CD4-positive, alpha-beta memory T cell (primary cell): ENCODE measurements around the gene ADGRB2. TPM values are rescaled to one million over a fixed set of nuclear protein-coding genes. Genes with fewer than 3 reads are reported as not detected.

Experiments used
- CTCF ChIA-PET: fragments of 350-600 bp; sonication (Branson Sonifier 250); formaldehyde crosslinking; loops from one replicate; lab custom pipeline; 2021; ENCODE audit warnings: inconsistent platforms; ENCODE audit not compliant: partially characterized antibody; lab: Charles Lee
- POLR2A ChIA-PET: fragments of 350-600 bp; sonication (Branson Sonifier 250); formaldehyde crosslinking; loops from one replicate; lab custom pipeline; 2021; ENCODE audit not compliant: partially characterized antibody; lab: Charles Lee
- DNase-seq, 5 donors: peaks; one replicate each; pipeline versions ENCODE4 v3.0.0 to v3.0.0-alpha.2; 2020 to 2022; ENCODE audit warnings: mixed read lengths in 1 of 5
- H3K27ac ChIP-seq: one replicate; pipeline ENCODE4 v1.7.0; 2013; ENCODE audit warnings: low read depth, low read length
- H3K27me3 ChIP-seq: 2 replicates; pipeline ENCODE4 v1.7.0; 2013; ENCODE audit warnings: mild to moderate bottlenecking, low read length, moderate library complexity; ENCODE audit not compliant: insufficient read depth
- H3K36me3 ChIP-seq: 2 replicates; pipeline ENCODE4 v1.7.0; 2013; ENCODE audit warnings: mild to moderate bottlenecking, low read length, moderate library complexity; ENCODE audit not compliant: insufficient read depth
- H3K4me1 ChIP-seq: 2 replicates; pipeline ENCODE4 v1.7.0; 2013; ENCODE audit warnings: mild to moderate bottlenecking, low read length, moderate library complexity; ENCODE audit not compliant: insufficient read depth
- H3K4me3 ChIP-seq, 2 donors: one replicate each; pipeline ENCODE4 v1.7.0; 2013; ENCODE audit warnings: low read length in 2 of 2, mild to moderate bottlenecking in 1 of 2
- H3K9me3 ChIP-seq, 2 donors: one replicate each; pipeline ENCODE4 v1.7.0; 2013; ENCODE audit warnings: low read length in 2 of 2, control low read depth in 1 of 2; ENCODE audit not compliant: control insufficient read depth in 1 of 2
- H3K27ac Mint-ChIP-seq, 7 donors: one replicate each; pipeline ENCODE4 v1.8.0; 2020 to 2021; ENCODE audit warnings: mixed read lengths in 7 of 7, mild to moderate bottlenecking in 6 of 7, inconsistent platforms in 3 of 7, moderate library complexity in 3 of 7
- H3K27me3 Mint-ChIP-seq, 2 donors: one replicate each; pipeline ENCODE4 v1.8.0; 2020 to 2021; ENCODE audit warnings: mixed read lengths in 2 of 2
- H3K36me3 Mint-ChIP-seq, 2 donors: one replicate each; pipeline ENCODE4 v1.8.0; 2020 to 2021; ENCODE audit warnings: mixed read lengths in 2 of 2, inconsistent platforms in 1 of 2, mild to moderate bottlenecking in 1 of 2
- H3K4me1 Mint-ChIP-seq, 4 donors: one replicate each; pipeline ENCODE4 v1.8.0; 2020 to 2021; ENCODE audit warnings: mixed read lengths in 4 of 4, mild to moderate bottlenecking in 1 of 4
- H3K4me3 Mint-ChIP-seq, 8 donors: one replicate each; pipeline ENCODE4 v1.8.0; 2020 to 2021; ENCODE audit warnings: mixed read lengths in 8 of 8, mild to moderate bottlenecking in 7 of 8, moderate library complexity in 6 of 8, inconsistent platforms in 3 of 8
- H3K9me3 Mint-ChIP-seq, 8 donors: one replicate each; pipeline ENCODE4 v1.8.0; 2020 to 2021; ENCODE audit warnings: mixed read lengths in 8 of 8, mild to moderate bottlenecking in 5 of 8, inconsistent platforms in 3 of 8, moderate library complexity in 1 of 8
- intact Hi-C: fragments of 100-400 bp; cut with micrococcal nuclease; formaldehyde crosslinking; loops from one replicate; pipeline ENCODE4 v1.15.1; 2023
- microRNA-seq: library from miRNA; unstranded; fragments of <30 nt; microRNA quantifications from one replicate; pipeline ENCODE4 v1.2.0, GENCODE V29; 2021; ENCODE audit warnings: borderline replicate concordance, borderline number of aligned reads, borderline microRNAs expressed, mixed read lengths
- polyA plus RNA-seq, 2 donors: library from polyadenylated mRNA; unstranded; fragments of 300-500 nt; fragmentation: Illumina TruSeq; gene quantifications; one replicate each; pipeline ENCODE4 v1.2.3, GENCODE V29; 2021
- total RNA-seq, 2 experiments: library from RNA; stranded (reverse); gene quantifications; one replicate each; pipeline ENCODE4 v1.2.3, GENCODE V29; 2021

Gene ADGRB2
- total and polyA plus RNA-seq, 4 experiments from 2014 or later, result 0.55 to 2.0 (median 1.5) TPM; not detected in 1

GRCh38 chr1:31679676-31680230, 84.4 kb downstream of the ADGRB2 start:
- Histone ChIP-seq H3K9me3 (no peaks in the 10 kb centered on the region), H3K4me3 (no peak overlapping the region), H3K4me1 (no peaks in the 10 kb centered on the region), H3K27ac (no peak overlapping the region), H3K27me3 (peaks cover 3% of the 10 kb centered on the region), H3K36me3 (no peaks in the 10 kb centered on the region)
- no peak overlapping the region for H3K4me3 Mint-ChIP-seq
- H3K9me3 Mint-ChIP-seq, result no peaks in the 10 kb centered on the region
- H3K27me3 Mint-ChIP-seq, result peaks cover 1 to 3% of the 10 kb centered on the region in 2 donors
- POLR2A ChIA-PET, result no interaction called here
- H3K27ac Mint-ChIP-seq, result no peak overlapping the region
- intact Hi-C loops, result no loop called here
- H3K4me1 Mint-ChIP-seq, result no peaks in the 10 kb centered on the region
- no peak for DNase-seq
- H3K36me3 Mint-ChIP-seq, result no peaks in the 10 kb centered on the region
- CTCF ChIA-PET, result interaction anchor here (1.3 kb wide), 2 partner anchors 10 to 32 kb away, joined by 3 read pairs; no protein-coding TSS in a partner anchor

- no peak overlapping the region for H3K4me3 Mint-ChIP-seq
Observed at GRCh38 chr1:31679091-31679490, 85.0 kb downstream of the ADGRB2 start.

GRCh38 chr1:31678681-31679080, 85.5 kb downstream of the ADGRB2 start:
- Histone ChIP-seq H3K4me3 (no peak overlapping the region), H3K27ac (no peak overlapping the region), H3K36me3 (no peaks in the 10 kb centered on the region), H3K4me1 (no peaks in the 10 kb centered on the region), H3K9me3 (no peaks in the 10 kb centered on the region), H3K27me3 (peaks cover 3% of the 10 kb centered on the region)
- intact Hi-C loops, result no loop called here
- Mint-ChIP-seq H3K4me3 (no peak overlapping the region), H3K27ac (no peak overlapping the region), H3K4me1 (no peaks in the 10 kb centered on the region), H3K9me3 (no peaks in the 10 kb centered on the region), H3K36me3 (no peaks in the 10 kb centered on the region), H3K27me3 (peaks cover 0 to 2% of the 10 kb centered on the region in 2 donors)
- POLR2A ChIA-PET, result no interaction called here
- CTCF ChIA-PET, result interaction anchor here (1.3 to 1.4 kb wide), 3 partner anchors 9 to 131 kb away, joined by 3 read pairs; no protein-coding TSS in a partner anchor
- DNase-seq, result no peak

More at GRCh38 chr1:31679091-31679490, 85.0 kb downstream of the ADGRB2 start:
- Mint-ChIP-seq H3K4me1 (no peaks in the 10 kb centered on the region), H3K36me3 (no peaks in the 10 kb centered on the region), H3K9me3 (no peaks in the 10 kb centered on the region), H3K27me3 (peaks cover 0 to 2% of the 10 kb centered on the region in 2 donors), H3K27ac (no peak overlapping the region)
- intact Hi-C loops, result no loop called here
- no peaks in the 10 kb centered on the region for H3K4me1 ChIP-seq
- peaks cover 3% of the 10 kb centered on the region for H3K27me3 ChIP-seq
- ChIA-PET POLR2A (no interaction called here), CTCF (interaction anchor here (1.3 to 1.4 kb wide), 3 partner anchors 9 to 131 kb away, joined by 3 read pairs; no protein-coding TSS in a partner anchor)
- DNase-seq, result no peak
- no peak overlapping the region for H3K27ac ChIP-seq
- no peak overlapping the region for H3K4me3 ChIP-seq
- no peaks in the 10 kb centered on the region for H3K9me3 ChIP-seq
- H3K36me3 ChIP-seq, result no peaks in the 10 kb centered on the region

GRCh38 chr1:31677949-31678348, 86.2 kb downstream of the ADGRB2 start:
- no peak overlapping the region for H3K4me3 ChIP-seq
- Mint-ChIP-seq H3K36me3 (no peaks in the 10 kb centered on the region), H3K27me3 (peaks cover 0 to 2% of the 10 kb centered on the region in 2 donors), H3K27ac (no peak overlapping the region), H3K4me3 (no peak overlapping the region), H3K9me3 (no peaks in the 10 kb centered on the region), H3K4me1 (no peaks in the 10 kb centered on the region)
- POLR2A ChIA-PET, result no interaction called here
- no peaks in the 10 kb centered on the region for H3K9me3 ChIP-seq
- H3K36me3 ChIP-seq, result no peaks in the 10 kb centered on the region
- H3K27me3 ChIP-seq, result peaks cover 3% of the 10 kb centered on the region
- intact Hi-C loops, result no loop called here
- CTCF ChIA-PET, result interaction anchor here (1.4 kb wide), 1 partner anchor 130 kb away, joined by 3 read pairs; no protein-coding TSS in a partner anchor
- H3K4me1 ChIP-seq, result no peaks in the 10 kb centered on the region
- DNase-seq, result no peak
- no peak overlapping the region for H3K27ac ChIP-seq

DNA sequence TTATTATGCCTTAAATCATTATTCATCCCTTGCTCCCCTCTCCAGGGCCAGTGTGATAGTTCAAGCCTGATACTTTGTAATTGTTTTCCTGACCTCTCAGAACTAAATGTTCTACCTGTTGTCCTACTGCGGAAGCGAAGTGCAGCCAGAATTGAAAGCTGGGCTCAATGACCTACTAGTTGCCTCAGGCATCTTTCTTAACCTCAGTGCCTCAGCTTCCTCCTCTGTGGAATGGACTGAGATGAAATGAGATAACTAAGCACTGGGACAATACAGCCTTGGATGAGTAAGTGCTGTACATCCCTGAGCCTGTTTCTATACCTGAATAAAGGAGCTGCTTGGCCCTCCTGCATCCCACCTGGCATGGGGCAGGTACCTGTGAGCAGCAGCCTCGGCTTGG, 86.7 kb downstream of the ADGRB2 start:
- Mint-ChIP-seq H3K27me3 (peaks cover 0 to 2% of the 10 kb centered on the region in 2 donors), H3K4me3 (no peak overlapping the region), H3K27ac (no peak overlapping the region), H3K9me3 (no peaks in the 10 kb centered on the region), H3K36me3 (no peaks in the 10 kb centered on the region), H3K4me1 (no peaks in the 10 kb centered on the region)
- Histone ChIP-seq H3K4me3 (no peak overlapping the region), H3K9me3 (no peaks in the 10 kb centered on the region), H3K4me1 (no peaks in the 10 kb centered on the region), H3K36me3 (no peaks in the 10 kb centered on the region), H3K27me3 (peaks cover 2% of the 10 kb centered on the region), H3K27ac (no peak overlapping the region)
- intact Hi-C loops, result no loop called here
- ChIA-PET POLR2A (no interaction called here), CTCF (no interaction called here)
- no peak for DNase-seq

Small RNAs within 50 kb of the gene (microRNA-seq; reads per million reads assigned to microRNA genes)
- gene MIR4254, result not detected

Other genes with a start within 250 kb of the ADGRB2 start
- not detected for gene TINAGL1, start 187.8 kb downstream of the ADGRB2 start, total RNA-seq
- gene TINAGL1, start 187.8 kb downstream of the ADGRB2 start, polyA plus RNA-seq, result not detected
- gene HCRTR1, start 146.7 kb downstream of the ADGRB2 start, total RNA-seq, result not detected
- gene HCRTR1, start 146.7 kb downstream of the ADGRB2 start, polyA plus RNA-seq, result not detected
- gene PEF1, start 119.5 kb downstream of the ADGRB2 start, total RNA-seq, result 10 to 100 TPM; 39.1 to 41.7 TPM
- 100 to 1,000 TPM in 1 of 2 donors, 10 to 100 TPM in 1; 84.7 to 124 TPM for gene PEF1, start 119.5 kb downstream of the ADGRB2 start, polyA plus RNA-seq
- not detected for gene COL16A1, start 60.3 kb downstream of the ADGRB2 start, total RNA-seq
- not detected for gene COL16A1, start 60.3 kb downstream of the ADGRB2 start, polyA plus RNA-seq
- under 1 TPM; 0.61 to 0.94 TPM for gene SPOCD1, start 51.7 kb upstream of the ADGRB2 start, total RNA-seq
- not detected for gene SPOCD1, start 51.7 kb upstream of the ADGRB2 start, polyA plus RNA-seq
- gene PTP4A2, start 174.0 kb upstream of the ADGRB2 start, total RNA-seq, result 100 to 1,000 TPM; 254 to 276 TPM
- 100 to 1,000 TPM; 401 to 529 TPM for gene PTP4A2, start 174.0 kb upstream of the ADGRB2 start, polyA plus RNA-seq
- 100 to 1,000 TPM; 114 to 122 TPM for gene KHDRBS1, start 249.5 kb upstream of the ADGRB2 start, total RNA-seq
- 100 to 1,000 TPM in 1 of 2 donors, 10 to 100 TPM in 1; 70.8 to 116 TPM for gene KHDRBS1, start 249.5 kb upstream of the ADGRB2 start, polyA plus RNA-seq